ENCODE data around the gene DAPL1.

DNA sequence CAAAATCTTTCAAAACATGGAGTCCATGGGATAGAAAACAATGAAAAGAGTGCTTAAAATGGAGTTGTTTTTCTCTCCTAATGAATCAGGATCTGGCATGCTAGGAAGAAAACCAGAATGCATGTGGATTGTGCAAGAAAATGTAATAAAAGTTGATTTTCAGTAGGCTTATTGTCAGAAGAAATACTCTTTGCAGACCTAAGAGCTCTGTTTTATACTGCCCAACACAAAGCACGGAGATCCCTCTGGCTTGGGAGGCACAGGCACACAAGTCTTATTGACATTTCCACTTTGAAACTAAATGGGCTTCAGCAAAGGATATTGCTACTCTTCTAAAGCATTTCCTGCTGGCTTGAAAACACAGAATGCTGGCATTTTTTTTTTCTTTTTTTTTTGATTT lies 15.5 kb upstream of the DAPL1 start:
- TF ChIP-seq EZH2phosphoT487 (IDR thresholded peaks at IDR 0.05; ENCODE audit: insufficient read depth, low read depth) (no peak), EZH2 (IDR thresholded peaks at IDR 0.05; ENCODE audit: insufficient read depth, poor library complexity, severe bottlenecking) (no peak)
